ENCODE measurements around the gene FKBP15. TPM values are rescaled to one million over a fixed set of nuclear protein-coding genes. Genes with fewer than 3 reads are reported as not detected.

FKBP15 gene
- total and polyA plus RNA-seq, 2 of the 4 experiments (the other 2 are of a cell fraction) = 20.4 to 25.5 TPM

GRCh38 chr9:113173341-113173740 is 47.7 kb downstream of the FKBP15 start:
- H3K4ac ChIP-seq (ENCODE audit: low read depth, low read length) = no peak overlapping the region
- in situ Hi-C loops (cut with MboI; ENCODE audit: low sequenced_read_pairs) = no loop called here
- CTCF ChIA-PET = no interaction called here

More at GRCh38 chr9:113173341-113173740, 47.7 kb downstream of the FKBP15 start:
- ATAC-seq (ENCODE audit: low read depth) = no peak
- Histone ChIP-seq H2BK15ac (ENCODE audit: low read depth, low read length) (no peak overlapping the region), H2AK9ac (replicated peaks; ENCODE audit: low read depth, low read length, poor library complexity) (no peak overlapping the region), H3K14ac (replicated peaks; ENCODE audit: low read depth, low read length) (no peak overlapping the region), H3K23ac (ENCODE audit: low read depth, low read length) (no peak overlapping the region), H2BK20ac (ENCODE audit: low read depth, low read length) (no peak overlapping the region), H4K20me1 (ENCODE audit: insufficient read depth, low read length) (no peaks in the 10 kb centered on the region; the same call in 1 of the 2 replicates), H3K9me1 (ENCODE audit: insufficient read depth, low read length) (peaks cover 2% of the 10 kb centered on the region; the same call in 1 of the 2 replicates), H3K36me3 (ENCODE audit: control insufficient read depth, insufficient read depth, low read length) (peaks cover 53% of the 10 kb centered on the region), H3K9me3 (ENCODE audit: control insufficient read depth, insufficient read depth, low read length) (no peaks in the 10 kb centered on the region), H4K5ac (ENCODE audit: low read depth, low read length) (no peak overlapping the region), H3K9ac (ENCODE audit: low read depth, low read length) (no peak overlapping the region), H3K18ac (ENCODE audit: low read depth, low read length) (no peak overlapping the region), H3K27me3 (ENCODE audit: control insufficient read depth, insufficient read depth, low read length) (no peaks in the 10 kb centered on the region), H3K4me3 (ENCODE audit: insufficient read depth, low read depth, low read length) (no peak overlapping the region), H4K91ac (ENCODE audit: insufficient read depth, low read depth, low read length) (no peak overlapping the region), H2BK5ac (ENCODE audit: low read depth, low read length, poor library complexity, severe bottlenecking) (no peak overlapping the region), H3K4me2 (ENCODE audit: low read depth, low read length) (no peak overlapping the region), H4K8ac (ENCODE audit: low read depth in 2 of 2, low read length in 2 of 2) (no peak overlapping the region), H3K27ac (ENCODE audit: insufficient read depth, low read length) (no peak overlapping the region), H3K4me1 (ENCODE audit: control insufficient read depth, insufficient read depth, low read length) (no peaks in the 10 kb centered on the region), H3K79me1 (ENCODE audit: low read depth in 1 of 2, low read length in 2 of 2) (peaks cover 3 to 9% of the 10 kb centered on the region in 2 experiments; a peak in 3 of 4 replicates), H2AK5ac (ENCODE audit: low read depth, low read length) (no peak overlapping the region), H2BK120ac (ENCODE audit: low read depth, low read length) (no peak overlapping the region), H2AFZ (replicated peaks; ENCODE audit: low read length, poor library complexity) (no peak overlapping the region), H3K56ac (ENCODE audit: extremely low read depth, insufficient read depth, low read length) (no peak overlapping the region)
- POLR2A ChIA-PET (ENCODE audit: unreplicated experiment) = no interaction called here
- WGBS, 2 experiments (ENCODE audit: extremely low coverage in 2 of 2, insufficient read length in 1 of 2) = 100% methylated on average over 1 of the region's 3 CpGs; no CpG with 5 or more reads in 1 of the 2 experiments
- intact Hi-C loops (cut with micrococcal nuclease) (no loop called here), dilution Hi-C loops (cut with HindIII; ENCODE audit: low sequenced_read_pairs, unreplicated experiment) (no loop called here)
- no peak for DNase-seq
- TF ChIP-seq SMC3 (IDR thresholded peaks at IDR 0.05; ENCODE audit: low read depth, low read length) (no peak), BHLHE40 (IDR thresholded peaks at IDR 0.05; ENCODE audit: low read depth, low read length) (no peak), MXI1 (IDR thresholded peaks at IDR 0.05; ENCODE audit: borderline replicate concordance, low read depth, low read length) (no peak), RFX5 (IDR thresholded peaks at IDR 0.05; ENCODE audit: low read depth, low read length) (no peak), NFE2L2 (IDR thresholded peaks at IDR 0.05; ENCODE audit: low read depth, low read length) (no peak), MAFK (IDR thresholded peaks at IDR 0.05; ENCODE audit: low read depth, low read length) (no peak), CHD1 (IDR thresholded peaks at IDR 0.05; ENCODE audit: low read depth, low read length) (no peak), RCOR1 (IDR thresholded peaks at IDR 0.05; ENCODE audit: insufficient replicate concordance, low read length) (no peak)
- no TSS peak for BruUV-seq (replicated peaks)

Measured in IMR-90 (cell line).